ENCODE data around the gene PYCR2. TPM values are rescaled to one million over a fixed set of nuclear protein-coding genes. Genes with fewer than 3 reads are reported as not detected.

The PYCR2 gene
- total and polyA plus RNA-seq, 2 of the 8 experiments (the other 6 are each of a cell fraction or from before 2014, with no cell fraction given) = 79.3 to 84.6 TPM

GRCh38 chr1:225897595-225898514 is 26.2 kb downstream of the PYCR2 start (continued):
- TF ChIP-seq, protein P1, sequence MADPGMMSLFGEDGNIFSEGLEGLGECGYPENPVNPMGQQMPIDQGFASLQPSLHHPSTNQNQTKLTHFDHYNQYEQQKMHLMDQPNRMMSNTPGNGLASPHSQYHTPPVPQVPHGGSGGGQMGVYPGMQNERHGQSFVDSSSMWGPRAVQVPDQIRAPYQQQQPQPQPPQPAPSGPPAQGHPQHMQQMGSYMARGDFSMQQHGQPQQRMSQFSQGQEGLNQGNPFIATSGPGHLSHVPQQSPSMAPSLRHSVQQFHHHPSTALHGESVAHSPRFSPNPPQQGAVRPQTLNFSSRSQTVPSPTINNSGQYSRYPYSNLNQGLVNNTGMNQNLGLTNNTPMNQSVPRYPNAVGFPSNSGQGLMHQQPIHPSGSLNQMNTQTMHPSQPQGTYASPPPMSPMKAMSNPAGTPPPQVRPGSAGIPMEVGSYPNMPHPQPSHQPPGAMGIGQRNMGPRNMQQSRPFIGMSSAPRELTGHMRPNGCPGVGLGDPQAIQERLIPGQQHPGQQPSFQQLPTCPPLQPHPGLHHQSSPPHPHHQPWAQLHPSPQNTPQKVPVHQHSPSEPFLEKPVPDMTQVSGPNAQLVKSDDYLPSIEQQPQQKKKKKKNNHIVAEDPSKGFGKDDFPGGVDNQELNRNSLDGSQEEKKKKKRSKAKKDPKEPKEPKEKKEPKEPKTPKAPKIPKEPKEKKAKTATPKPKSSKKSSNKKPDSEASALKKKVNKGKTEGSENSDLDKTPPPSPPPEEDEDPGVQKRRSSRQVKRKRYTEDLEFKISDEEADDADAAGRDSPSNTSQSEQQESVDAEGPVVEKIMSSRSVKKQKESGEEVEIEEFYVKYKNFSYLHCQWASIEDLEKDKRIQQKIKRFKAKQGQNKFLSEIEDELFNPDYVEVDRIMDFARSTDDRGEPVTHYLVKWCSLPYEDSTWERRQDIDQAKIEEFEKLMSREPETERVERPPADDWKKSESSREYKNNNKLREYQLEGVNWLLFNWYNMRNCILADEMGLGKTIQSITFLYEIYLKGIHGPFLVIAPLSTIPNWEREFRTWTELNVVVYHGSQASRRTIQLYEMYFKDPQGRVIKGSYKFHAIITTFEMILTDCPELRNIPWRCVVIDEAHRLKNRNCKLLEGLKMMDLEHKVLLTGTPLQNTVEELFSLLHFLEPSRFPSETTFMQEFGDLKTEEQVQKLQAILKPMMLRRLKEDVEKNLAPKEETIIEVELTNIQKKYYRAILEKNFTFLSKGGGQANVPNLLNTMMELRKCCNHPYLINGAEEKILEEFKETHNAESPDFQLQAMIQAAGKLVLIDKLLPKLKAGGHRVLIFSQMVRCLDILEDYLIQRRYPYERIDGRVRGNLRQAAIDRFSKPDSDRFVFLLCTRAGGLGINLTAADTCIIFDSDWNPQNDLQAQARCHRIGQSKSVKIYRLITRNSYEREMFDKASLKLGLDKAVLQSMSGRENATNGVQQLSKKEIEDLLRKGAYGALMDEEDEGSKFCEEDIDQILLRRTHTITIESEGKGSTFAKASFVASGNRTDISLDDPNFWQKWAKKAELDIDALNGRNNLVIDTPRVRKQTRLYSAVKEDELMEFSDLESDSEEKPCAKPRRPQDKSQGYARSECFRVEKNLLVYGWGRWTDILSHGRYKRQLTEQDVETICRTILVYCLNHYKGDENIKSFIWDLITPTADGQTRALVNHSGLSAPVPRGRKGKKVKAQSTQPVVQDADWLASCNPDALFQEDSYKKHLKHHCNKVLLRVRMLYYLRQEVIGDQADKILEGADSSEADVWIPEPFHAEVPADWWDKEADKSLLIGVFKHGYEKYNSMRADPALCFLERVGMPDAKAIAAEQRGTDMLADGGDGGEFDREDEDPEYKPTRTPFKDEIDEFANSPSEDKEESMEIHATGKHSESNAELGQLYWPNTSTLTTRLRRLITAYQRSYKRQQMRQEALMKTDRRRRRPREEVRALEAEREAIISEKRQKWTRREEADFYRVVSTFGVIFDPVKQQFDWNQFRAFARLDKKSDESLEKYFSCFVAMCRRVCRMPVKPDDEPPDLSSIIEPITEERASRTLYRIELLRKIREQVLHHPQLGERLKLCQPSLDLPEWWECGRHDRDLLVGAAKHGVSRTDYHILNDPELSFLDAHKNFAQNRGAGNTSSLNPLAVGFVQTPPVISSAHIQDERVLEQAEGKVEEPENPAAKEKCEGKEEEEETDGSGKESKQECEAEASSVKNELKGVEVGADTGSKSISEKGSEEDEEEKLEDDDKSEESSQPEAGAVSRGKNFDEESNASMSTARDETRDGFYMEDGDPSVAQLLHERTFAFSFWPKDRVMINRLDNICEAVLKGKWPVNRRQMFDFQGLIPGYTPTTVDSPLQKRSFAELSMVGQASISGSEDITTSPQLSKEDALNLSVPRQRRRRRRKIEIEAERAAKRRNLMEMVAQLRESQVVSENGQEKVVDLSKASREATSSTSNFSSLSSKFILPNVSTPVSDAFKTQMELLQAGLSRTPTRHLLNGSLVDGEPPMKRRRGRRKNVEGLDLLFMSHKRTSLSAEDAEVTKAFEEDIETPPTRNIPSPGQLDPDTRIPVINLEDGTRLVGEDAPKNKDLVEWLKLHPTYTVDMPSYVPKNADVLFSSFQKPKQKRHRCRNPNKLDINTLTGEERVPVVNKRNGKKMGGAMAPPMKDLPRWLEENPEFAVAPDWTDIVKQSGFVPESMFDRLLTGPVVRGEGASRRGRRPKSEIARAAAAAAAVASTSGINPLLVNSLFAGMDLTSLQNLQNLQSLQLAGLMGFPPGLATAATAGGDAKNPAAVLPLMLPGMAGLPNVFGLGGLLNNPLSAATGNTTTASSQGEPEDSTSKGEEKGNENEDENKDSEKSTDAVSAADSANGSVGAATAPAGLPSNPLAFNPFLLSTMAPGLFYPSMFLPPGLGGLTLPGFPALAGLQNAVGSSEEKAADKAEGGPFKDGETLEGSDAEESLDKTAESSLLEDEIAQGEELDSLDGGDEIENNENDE (IDR thresholded peaks at IDR 0.05; ENCODE audit: insufficient replicate concordance, low read length) = no peak
- TF ChIP-seq SRF (IDR thresholded peaks at IDR 0.05; ENCODE audit: low read depth, low read length) (no peak), PHF8 (conservative IDR thresholded peaks at IDR 0.05; ENCODE audit: low read depth, low read length) (no peak), SP2 (IDR thresholded peaks at IDR 0.05; ENCODE audit: low read length) (no peak), JUN (IDR thresholded peaks at IDR 0.05; ENCODE audit: low read depth, low read length) (no peak), SP1 (IDR thresholded peaks at IDR 0.05; ENCODE audit: low read depth, low read length) (no peak), USF2 (IDR thresholded peaks at IDR 0.05; ENCODE audit: low read length) (no peak), CHD2 (IDR thresholded peaks at IDR 0.05; ENCODE audit: low read length) (no peak)
